Posterior cingulate gyrus (tissue), 11 donors: ENCODE results near the gene RBFOX2.

Experiments used
- DNase-seq, 10 donors: peaks; one replicate each; pipeline versions ENCODE4 v3.0.0 to v3.0.0-alpha.2; 2020 to 2021; ENCODE audit warnings: mixed read lengths in 3 of 10
- intact Hi-C: fragments of 100-400 bp; cut with DNase I; formaldehyde crosslinking; loops from one replicate; pipeline ENCODE4 v1.15.1; 2023

The RBFOX2 gene

DNA sequence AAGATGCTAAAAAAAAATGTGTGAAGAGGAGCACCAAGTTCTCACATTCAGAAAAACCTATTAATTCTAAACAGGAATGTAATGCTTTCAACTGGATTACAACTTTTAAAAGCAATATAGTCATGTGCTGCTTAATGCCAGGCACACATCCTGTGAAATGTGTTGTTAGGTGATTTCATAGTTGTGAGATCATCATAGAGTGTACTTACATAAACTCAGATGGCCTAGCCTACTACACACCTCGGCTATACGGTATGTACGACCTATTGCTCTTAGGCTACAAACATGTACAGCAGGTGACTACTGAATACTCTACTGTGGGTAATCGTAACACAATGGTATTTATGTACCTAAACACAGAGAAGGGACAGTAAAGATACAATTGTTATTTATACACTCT lies 142.3 kb downstream of the RBFOX2 start:
- DNase-seq: no peak
- intact Hi-C loops: no loop called here

DNA sequence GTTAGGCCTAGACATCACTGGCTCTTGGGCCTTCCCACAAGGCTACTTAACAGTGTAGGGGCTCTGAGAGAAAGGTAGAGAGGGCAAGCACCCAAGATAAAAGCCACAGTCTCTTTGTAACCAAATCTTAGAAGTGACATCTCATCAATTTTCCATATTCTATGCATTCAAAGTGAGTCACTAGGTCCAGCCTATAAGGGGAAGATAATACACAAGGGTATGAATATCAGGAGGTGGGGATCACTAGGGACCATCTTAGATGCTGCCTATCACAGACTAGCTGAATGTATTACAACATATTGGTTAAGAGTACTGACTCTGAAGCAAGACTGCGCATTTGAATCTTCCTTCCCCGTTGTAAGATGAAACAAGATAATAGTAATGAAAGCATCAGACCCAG lies 144.1 kb downstream of the RBFOX2 start:
- DNase-seq: no peak
- intact Hi-C loops: no loop called here

- intact Hi-C loops: no loop called here
- no peak for DNase-seq
Observed at GRCh38 chr22:35883031-35883620, 145.5 kb downstream of the RBFOX2 start.

DNA sequence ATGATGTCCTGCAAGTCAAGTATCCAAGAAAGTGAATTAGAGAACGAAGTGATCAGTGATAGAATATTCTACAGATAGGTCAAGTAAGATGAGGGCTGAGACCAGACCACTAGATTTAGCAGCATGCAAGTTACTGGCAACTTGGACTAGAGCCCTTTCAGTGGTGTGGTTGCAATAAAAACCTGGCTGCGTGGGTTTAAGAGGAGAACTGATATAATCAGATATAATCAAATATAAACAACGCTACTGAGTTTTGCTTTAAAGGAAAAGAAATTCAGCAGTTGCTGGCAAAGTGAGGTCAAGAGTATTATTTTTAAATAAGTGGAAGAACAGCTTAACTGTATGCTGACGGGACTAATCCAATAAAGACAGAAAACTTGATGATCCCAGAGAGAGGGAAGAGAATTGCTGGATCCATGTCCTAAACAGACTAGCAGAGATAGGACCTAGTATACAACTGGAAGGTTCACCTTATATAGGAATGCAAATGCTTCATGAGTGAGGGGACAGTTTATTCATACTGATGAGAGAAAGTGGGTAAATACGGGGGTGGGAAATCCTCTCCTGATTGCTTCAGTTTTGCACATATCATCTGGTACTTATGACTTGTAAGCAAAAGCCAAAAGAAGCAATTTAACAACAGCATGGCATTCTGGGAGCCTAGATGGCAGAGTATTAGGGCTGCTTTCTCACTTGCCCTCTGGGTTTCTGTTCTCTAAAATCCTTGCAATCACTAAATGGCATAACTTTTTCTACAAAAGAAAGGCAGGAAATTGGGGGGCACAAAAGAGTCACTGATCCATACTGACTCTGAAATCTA lies 146.2 kb downstream of the RBFOX2 start:
- no peak for DNase-seq
- intact Hi-C loops: no loop called here

DNA sequence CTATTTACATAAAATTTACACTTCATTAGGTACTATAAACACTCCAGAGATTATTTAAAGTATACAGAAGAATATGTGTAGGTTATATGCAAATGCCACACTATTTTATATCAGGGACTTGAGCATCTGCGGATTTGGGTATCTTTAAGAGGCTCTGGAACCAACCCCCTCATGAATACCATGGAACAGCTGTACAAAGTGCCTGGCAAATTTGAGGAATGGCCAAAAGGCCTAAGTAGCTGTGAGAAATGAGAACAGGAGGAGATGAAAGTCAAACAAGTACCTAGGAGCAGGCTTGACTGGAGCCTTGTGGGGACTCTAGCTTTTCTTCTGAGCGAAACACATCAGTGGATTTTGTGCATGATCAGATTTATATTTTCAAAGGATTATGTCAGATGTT lies 149.3 kb downstream of the RBFOX2 start:
- intact Hi-C loops: no loop called here
- no peak for DNase-seq

GRCh38 chr22:35873426-35873825 lies 155.2 kb downstream of the RBFOX2 start:
- intact Hi-C loops: no loop called here
- DNase-seq: no peak

- no peak for DNase-seq
- intact Hi-C loops: no loop called here
Observed at GRCh38 chr22:35872451-35872850, 156.2 kb downstream of the RBFOX2 start.

GRCh38 chr22:35870517-35871293 lies 157.9 kb downstream of the RBFOX2 start:
- intact Hi-C loops: no loop called here
- no peak for DNase-seq

DNA sequence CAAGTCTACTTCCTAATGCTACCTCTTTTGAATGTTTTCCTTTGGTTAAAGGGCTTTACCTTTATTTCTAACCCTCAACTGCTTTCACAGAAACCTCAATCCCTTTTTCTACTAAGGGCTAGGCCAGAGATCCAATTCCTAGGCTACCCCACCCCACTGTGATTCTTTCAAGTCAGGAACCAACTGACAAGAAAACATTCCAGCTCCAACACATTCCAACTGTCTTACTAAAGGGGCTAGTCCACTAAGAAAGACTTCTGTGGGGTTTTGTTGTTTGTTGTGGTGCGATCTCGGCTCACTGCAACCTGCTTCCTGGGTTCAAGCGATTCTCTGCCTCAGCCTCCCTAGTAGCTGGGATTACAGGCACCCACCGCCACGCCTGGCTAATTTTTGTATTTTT lies 159.7 kb downstream of the RBFOX2 start:
- no peak for DNase-seq
- intact Hi-C loops: no loop called here

DNA sequence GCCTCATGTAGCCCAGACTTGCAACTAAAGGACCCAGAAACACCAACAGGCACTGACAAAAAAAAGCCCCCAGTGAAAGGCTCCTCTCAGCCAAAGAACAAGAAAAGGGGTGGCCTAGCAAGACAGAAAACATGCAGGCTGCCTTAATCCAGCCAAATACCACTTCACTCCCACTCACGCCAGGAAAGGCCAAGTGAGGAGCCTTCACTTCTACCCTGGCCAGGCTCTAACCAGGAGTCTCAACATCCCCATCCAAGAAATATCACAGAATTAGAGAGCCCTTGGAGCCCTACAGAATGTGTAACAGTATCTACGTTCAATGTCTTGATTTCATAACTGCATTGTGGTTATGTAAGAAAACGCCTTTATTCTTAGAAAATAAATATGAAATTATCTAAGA lies 162.0 kb downstream of the RBFOX2 start:
- peak in 1 of 10 donors; percentile 39 for DNase-seq
- intact Hi-C loops: no loop called here

GRCh38 chr22:35864545-35865165 lies 164.0 kb downstream of the RBFOX2 start:
- no peak for DNase-seq
- intact Hi-C loops: no loop called here

DNA sequence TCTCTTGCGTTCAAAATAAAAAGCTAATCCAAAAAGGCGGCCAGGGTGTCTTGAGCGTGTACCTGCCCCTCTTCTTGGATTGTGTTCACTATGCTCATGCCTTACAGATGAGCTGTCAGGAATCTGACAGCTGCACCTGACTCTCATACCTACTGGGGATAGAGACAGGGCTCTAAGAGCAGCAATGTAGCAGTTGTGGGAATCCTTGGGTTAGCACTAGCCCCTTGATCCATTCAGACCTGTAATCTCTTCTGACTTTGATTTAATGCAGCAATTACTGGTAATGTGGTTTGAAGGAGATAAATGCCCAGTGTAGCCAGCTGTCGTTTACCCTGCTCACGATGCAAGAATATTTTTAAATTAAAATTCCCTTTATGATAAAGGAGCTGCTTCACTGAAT lies 165.2 kb downstream of the RBFOX2 start:
- intact Hi-C loops: no loop called here

DNA sequence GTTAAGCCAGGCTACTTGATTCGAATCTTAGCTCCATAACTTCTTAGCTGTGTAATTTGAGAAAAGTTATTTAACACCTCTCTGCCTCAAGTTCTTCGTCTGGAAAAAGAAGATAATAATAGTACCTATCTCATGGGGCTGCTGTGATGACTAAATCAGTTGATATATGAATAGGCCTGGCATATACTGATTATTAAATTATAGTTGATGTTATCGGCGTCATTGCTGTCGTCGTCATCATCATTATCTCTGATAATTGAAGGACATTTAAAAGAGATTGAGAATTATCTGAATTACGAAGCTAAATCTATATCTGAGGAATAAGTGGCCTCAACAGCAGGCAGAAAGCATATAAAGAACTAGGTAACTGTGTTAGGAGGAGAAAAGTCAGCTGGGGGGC lies 165.9 kb downstream of the RBFOX2 start:
- DNase-seq: no peak
- intact Hi-C loops: no loop called here

More for the DNA sequence above, 165.2 kb downstream of the RBFOX2 start:
- no peak for DNase-seq

DNA sequence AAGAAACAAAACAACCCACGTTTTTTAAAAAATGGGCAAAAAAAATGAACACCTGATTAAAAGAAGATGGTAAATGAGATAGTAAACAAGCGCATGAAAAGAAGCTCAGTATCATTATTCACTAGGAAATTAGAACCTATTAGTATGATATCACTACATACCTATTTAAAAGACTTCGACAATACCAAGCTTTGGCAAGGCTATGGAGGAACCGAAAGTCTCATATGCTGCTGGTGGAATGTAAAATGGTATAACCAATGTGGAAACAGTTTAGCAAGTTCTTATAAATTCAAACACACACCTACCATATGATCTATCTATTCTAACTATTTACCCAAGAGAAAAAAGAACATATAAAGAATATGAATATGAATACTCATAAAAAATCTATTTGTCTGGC lies 167.2 kb downstream of the RBFOX2 start:
- intact Hi-C loops: no loop called here
- no peak for DNase-seq

- intact Hi-C loops: no loop called here
- no peak for DNase-seq
Observed at GRCh38 chr22:35860837-35861236, 167.8 kb downstream of the RBFOX2 start.

GRCh38 chr22:35860087-35860733 lies 168.4 kb downstream of the RBFOX2 start:
- no peak for DNase-seq
- intact Hi-C loops: no loop called here

DNA sequence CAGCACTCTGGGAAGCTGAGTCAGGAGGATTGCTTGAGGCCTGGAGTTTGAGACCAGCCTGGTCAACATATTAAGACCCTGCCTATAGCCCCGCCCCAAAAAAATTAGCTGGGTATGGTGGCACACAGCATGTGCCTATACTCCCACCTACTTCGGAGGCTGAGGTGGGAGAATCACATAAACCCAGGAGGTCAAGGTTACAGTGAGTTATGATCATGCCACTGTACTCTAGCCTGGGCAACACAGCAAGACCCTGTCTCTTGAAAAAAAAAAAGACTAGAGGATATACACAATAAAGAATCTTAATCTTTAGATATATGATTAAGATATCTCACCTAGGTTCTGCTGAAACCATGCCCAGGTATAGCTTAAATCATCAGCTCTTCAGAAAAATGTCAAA lies 174.3 kb downstream of the RBFOX2 start:
- intact Hi-C loops: no loop called here
- DNase-seq: no peak

DNA sequence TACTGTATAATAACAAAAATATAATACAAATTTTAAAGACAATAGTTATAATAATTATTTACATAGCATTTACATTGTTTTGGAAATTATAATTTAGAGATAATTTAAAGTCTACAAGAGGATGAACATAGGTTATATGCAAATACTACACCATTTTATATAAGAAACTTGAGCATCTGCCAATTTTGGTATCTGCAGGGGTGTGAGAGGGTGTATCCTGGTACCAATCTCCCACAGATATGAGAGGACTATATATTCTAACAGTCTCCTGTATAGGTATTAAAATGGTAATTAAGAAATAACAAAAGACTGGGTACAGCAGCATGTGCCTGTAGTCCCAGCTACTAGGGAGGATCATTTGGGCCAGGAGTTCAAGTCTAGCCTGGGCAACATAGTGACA lies 176.5 kb downstream of the RBFOX2 start:
- no peak for DNase-seq
- intact Hi-C loops: no loop called here

DNA sequence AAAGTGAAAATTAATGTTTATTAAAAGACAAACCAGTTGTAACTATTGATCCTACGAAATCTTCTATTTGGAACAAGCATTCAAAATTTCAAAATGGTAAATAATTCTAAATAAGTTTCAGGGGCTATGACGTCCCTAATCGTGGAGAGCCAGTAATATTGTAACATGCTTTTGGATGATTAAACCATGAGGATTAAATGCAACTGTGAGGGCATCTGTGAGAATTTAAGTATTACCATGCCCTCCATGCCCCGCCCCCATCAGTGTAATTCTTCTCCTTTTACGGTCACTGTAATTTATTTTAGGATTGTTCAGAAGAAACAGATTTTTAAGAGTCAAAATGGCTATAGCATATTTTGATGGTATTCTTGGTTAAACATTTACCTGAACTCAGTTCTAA lies 177.8 kb downstream of the RBFOX2 start:
- intact Hi-C loops: no loop called here
- no peak for DNase-seq

DNA sequence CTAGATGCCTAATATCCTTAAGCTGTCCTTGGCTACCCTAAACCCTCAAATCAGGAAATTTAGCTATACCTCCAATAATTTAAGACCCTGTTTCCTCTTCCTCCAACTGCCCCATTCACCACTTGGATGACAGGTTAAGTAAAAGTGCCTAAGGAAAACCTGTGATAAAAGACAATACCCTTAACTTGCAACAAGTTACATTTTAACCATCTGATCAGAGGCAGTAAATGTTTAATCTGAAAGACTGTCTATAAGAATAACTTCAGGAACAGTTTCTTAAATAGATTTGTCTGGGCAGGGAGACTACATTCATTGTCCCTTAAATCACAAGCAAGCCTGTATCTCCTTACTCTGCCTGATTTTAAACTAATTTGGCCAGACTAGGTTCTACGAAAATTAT lies 181.8 kb downstream of the RBFOX2 start:
- DNase-seq: no peak
- intact Hi-C loops: no loop called here

DNA sequence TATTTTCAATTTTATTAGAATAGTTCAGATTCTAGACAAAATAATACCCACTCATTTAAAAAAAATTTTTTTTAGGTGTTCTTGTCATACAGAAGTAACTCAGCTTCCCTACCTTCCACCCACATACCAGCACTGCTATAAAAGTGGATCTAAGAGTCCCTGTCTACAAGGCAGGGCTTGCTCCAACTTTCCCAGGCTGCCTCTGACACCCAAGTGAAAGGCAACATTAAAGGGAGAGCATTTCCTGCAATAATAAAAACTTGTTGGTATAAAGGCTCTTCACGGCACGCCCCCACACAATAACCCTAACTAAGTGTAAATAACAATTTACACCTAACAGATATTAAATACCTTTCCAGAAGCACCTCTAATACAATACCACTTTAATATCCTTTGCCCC lies 183.7 kb downstream of the RBFOX2 start:
- no peak for DNase-seq
- intact Hi-C loops: no loop called here
